Measurements from ENCODE around the gene TSSK6.

DNA sequence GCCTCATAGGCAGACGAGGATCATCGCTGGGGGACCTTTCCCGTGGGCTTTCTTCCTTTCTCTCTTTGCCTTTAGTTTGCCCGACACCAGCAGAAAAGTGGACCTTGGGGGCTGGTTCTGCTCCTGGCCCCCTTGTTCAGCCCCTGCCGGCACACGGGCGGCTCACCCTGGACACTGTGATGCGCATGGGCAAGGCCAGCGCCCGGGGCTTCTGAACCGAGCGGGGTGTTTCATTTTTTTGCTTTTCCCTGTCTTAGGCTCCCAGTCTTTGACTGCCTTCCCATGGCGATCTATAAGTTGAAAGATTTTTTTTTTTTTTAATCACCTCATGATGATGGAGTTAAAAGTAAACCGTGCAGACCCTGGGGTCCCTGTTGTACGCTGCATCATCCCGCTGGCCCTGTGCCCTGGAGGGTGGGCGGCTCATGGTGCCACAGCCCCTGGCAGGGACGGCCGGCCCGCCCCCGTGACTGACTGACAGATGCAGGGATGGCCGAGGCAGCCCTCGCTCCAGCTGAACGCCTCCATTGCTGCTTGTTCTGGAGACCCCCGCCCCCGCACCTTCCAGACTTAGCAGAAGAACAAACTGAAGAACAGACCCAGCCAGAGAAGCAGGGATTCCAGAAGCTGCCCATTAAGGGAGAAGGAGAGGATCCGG is 9.6 kb downstream of the TSSK6 start:
- TF ChIP-seq, protein P1, sequence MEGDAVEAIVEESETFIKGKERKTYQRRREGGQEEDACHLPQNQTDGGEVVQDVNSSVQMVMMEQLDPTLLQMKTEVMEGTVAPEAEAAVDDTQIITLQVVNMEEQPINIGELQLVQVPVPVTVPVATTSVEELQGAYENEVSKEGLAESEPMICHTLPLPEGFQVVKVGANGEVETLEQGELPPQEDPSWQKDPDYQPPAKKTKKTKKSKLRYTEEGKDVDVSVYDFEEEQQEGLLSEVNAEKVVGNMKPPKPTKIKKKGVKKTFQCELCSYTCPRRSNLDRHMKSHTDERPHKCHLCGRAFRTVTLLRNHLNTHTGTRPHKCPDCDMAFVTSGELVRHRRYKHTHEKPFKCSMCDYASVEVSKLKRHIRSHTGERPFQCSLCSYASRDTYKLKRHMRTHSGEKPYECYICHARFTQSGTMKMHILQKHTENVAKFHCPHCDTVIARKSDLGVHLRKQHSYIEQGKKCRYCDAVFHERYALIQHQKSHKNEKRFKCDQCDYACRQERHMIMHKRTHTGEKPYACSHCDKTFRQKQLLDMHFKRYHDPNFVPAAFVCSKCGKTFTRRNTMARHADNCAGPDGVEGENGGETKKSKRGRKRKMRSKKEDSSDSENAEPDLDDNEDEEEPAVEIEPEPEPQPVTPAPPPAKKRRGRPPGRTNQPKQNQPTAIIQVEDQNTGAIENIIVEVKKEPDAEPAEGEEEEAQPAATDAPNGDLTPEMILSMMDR (conservative IDR thresholded peaks at IDR 0.05; ENCODE audit: low read depth, low read length): no peak
- TF ChIP-seq, protein P2, sequence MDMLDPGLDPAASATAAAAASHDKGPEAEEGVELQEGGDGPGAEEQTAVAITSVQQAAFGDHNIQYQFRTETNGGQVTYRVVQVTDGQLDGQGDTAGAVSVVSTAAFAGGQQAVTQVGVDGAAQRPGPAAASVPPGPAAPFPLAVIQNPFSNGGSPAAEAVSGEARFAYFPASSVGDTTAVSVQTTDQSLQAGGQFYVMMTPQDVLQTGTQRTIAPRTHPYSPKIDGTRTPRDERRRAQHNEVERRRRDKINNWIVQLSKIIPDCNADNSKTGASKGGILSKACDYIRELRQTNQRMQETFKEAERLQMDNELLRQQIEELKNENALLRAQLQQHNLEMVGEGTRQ (IDR thresholded peaks at IDR 0.05; ENCODE audit: low read depth, low read length): no peak
- TF ChIP-seq POLR2A (IDR thresholded peaks at IDR 0.05; ENCODE audit: low read depth, low read length) (no peak), BHLHE40 (IDR thresholded peaks at IDR 0.05; ENCODE audit: low read depth, low read length) (no peak), RCOR1 (IDR thresholded peaks at IDR 0.05; ENCODE audit: insufficient replicate concordance, low read length) (no peak), SMC3 (IDR thresholded peaks at IDR 0.05; ENCODE audit: low read depth, low read length) (no peak), CEBPB (IDR thresholded peaks at IDR 0.05; ENCODE audit: low read depth, low read length) (no peak), MAZ (IDR thresholded peaks at IDR 0.05; ENCODE audit: borderline replicate concordance, low read depth, low read length) (no peak), RAD21 (IDR thresholded peaks at IDR 0.05; ENCODE audit: low read length) (no peak), MXI1 (IDR thresholded peaks at IDR 0.05; ENCODE audit: borderline replicate concordance, low read depth, low read length) (no peak), RFX5 (IDR thresholded peaks at IDR 0.05; ENCODE audit: low read depth, low read length) (no peak)

Data from IMR-90 (cell line).